ENCODE data around the gene FAF1. TPM values are rescaled to one million over a fixed set of nuclear protein-coding genes. Genes with fewer than 3 reads are reported as not detected.

The FAF1 gene
- total RNA-seq, 1 donor from 2014 or later = 54.3 TPM

DNA sequence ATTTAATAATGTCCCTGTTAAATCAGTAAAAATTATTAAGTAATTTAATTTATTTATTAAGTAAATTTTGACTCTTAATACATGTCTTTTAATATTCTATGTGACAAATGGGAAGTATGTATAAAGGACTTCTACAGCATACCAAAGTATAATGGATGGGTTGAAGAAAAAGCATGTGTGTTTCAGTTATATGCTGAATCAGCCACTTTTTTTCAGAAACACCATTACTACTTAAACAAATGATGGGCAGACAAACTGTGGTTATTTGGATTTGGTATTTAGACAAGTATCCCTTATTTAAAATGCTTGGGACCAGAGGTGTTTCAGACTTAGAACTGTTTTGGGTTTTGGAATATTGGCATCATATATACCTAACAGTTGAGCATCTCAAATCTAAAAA, 360.5 kb downstream of the FAF1 start:
- no peak for DNase-seq (ENCODE audit: low spot score)
- Mint-ChIP-seq H3K27me3 (ENCODE audit: unreplicated experiment) (no peaks in the 10 kb centered on the region), H3K36me3 (ENCODE audit: low read depth, unreplicated experiment) (peaks cover 3% of the 10 kb centered on the region), H3K4me1 (ENCODE audit: unreplicated experiment) (no peaks in the 10 kb centered on the region), H3K9me3 (ENCODE audit: unreplicated experiment) (no peaks in the 10 kb centered on the region), H3K27ac (ENCODE audit: unreplicated experiment) (no peak overlapping the region), H3K4me3 (ENCODE audit: unreplicated experiment) (no peak overlapping the region)
- TF ChIP-seq, protein P1, sequence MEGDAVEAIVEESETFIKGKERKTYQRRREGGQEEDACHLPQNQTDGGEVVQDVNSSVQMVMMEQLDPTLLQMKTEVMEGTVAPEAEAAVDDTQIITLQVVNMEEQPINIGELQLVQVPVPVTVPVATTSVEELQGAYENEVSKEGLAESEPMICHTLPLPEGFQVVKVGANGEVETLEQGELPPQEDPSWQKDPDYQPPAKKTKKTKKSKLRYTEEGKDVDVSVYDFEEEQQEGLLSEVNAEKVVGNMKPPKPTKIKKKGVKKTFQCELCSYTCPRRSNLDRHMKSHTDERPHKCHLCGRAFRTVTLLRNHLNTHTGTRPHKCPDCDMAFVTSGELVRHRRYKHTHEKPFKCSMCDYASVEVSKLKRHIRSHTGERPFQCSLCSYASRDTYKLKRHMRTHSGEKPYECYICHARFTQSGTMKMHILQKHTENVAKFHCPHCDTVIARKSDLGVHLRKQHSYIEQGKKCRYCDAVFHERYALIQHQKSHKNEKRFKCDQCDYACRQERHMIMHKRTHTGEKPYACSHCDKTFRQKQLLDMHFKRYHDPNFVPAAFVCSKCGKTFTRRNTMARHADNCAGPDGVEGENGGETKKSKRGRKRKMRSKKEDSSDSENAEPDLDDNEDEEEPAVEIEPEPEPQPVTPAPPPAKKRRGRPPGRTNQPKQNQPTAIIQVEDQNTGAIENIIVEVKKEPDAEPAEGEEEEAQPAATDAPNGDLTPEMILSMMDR (IDR thresholded peaks at IDR 0.05; ENCODE audit: unreplicated experiment) = no peak

DNA sequence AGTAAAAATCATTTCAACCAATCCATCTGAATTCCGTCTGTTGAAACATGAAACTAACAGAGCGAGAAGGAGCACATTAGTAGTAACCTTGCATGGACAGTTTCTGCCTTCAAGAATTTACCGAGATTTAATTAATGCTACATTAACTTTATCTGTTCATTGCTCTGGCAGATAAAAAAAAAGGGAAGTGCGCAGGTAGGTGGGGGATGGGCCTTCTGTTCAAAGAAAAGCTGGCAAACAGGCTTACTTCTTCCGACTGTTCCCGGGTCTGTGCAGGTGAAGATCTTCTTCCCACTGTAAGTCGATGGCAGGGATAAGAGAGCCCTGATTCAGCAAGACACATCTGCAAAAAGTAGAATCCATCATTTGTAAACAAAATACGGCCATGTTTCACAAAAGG, 364.2 kb downstream of the FAF1 start:
- Mint-ChIP-seq H3K27ac (ENCODE audit: unreplicated experiment) (no peak overlapping the region), H3K36me3 (ENCODE audit: low read depth, unreplicated experiment) (peaks cover 3% of the 10 kb centered on the region), H3K4me1 (ENCODE audit: unreplicated experiment) (no peaks in the 10 kb centered on the region), H3K4me3 (ENCODE audit: unreplicated experiment) (no peak overlapping the region), H3K9me3 (ENCODE audit: unreplicated experiment) (no peaks in the 10 kb centered on the region), H3K27me3 (ENCODE audit: unreplicated experiment) (no peaks in the 10 kb centered on the region)
- DNase-seq (ENCODE audit: low spot score) = no peak
- TF ChIP-seq, protein P1 (IDR thresholded peaks at IDR 0.05; ENCODE audit: unreplicated experiment) = no peak

DNA sequence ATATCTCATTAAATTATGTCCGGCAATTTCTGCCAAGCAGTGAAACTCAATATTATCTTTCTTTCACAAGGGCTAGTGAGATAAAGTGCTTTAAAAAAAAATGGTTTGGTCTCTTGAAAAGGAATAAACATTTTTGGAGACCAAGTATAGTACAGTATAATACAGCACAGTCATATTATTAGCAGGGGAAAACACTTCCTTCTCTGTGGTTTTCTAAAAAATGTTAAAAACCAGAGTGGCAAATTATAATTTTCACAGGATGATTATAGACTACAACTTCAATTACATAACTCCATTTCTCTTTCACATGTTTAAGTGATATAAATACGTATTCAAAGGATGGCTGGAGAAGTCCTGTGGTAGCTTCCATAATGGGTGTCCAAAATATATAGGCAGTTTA, 366.6 kb downstream of the FAF1 start:
- Mint-ChIP-seq H3K4me1 (ENCODE audit: unreplicated experiment) (no peaks in the 10 kb centered on the region), H3K36me3 (ENCODE audit: low read depth, unreplicated experiment) (peaks cover 7% of the 10 kb centered on the region), H3K27ac (ENCODE audit: unreplicated experiment) (no peak overlapping the region), H3K27me3 (ENCODE audit: unreplicated experiment) (peaks cover under 1% of the 10 kb centered on the region), H3K4me3 (ENCODE audit: unreplicated experiment) (no peak overlapping the region), H3K9me3 (ENCODE audit: unreplicated experiment) (no peaks in the 10 kb centered on the region)
- TF ChIP-seq, protein P1 (IDR thresholded peaks at IDR 0.05; ENCODE audit: unreplicated experiment) = no peak
- no peak for DNase-seq (ENCODE audit: low spot score)

DNA sequence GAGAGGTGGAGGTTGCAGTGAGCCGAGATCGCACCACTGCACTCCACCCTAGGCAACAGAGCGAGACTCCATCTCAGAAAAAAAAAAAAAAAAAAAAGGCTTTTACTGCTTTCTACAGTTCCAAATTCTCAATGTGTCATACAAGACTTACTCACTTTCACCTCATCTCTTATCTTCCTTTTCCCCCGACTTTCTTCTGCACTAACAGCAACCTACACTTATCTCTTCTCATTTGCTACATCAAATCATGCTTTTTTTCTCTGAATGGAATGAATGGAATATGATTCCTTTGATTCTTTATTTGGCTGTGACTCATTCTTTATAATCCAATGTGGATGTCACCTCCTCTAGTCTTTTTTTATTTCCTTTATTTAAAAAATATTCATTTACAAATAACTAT, 368.5 kb downstream of the FAF1 start:
- no peak overlapping the region for H3K4me3 Mint-ChIP-seq (ENCODE audit: unreplicated experiment)
- peaks cover 3% of the 10 kb centered on the region for H3K27me3 Mint-ChIP-seq (ENCODE audit: unreplicated experiment)
- no peak overlapping the region for H3K27ac Mint-ChIP-seq (ENCODE audit: unreplicated experiment)
- no peak for DNase-seq (ENCODE audit: low spot score)
- H3K4me1 Mint-ChIP-seq (ENCODE audit: unreplicated experiment) = peaks cover 2% of the 10 kb centered on the region
- TF ChIP-seq, protein P1 (IDR thresholded peaks at IDR 0.05; ENCODE audit: unreplicated experiment) = no peak
- H3K9me3 Mint-ChIP-seq (ENCODE audit: unreplicated experiment) = no peaks in the 10 kb centered on the region
- peaks cover 11% of the 10 kb centered on the region for H3K36me3 Mint-ChIP-seq (ENCODE audit: low read depth, unreplicated experiment)

DNA sequence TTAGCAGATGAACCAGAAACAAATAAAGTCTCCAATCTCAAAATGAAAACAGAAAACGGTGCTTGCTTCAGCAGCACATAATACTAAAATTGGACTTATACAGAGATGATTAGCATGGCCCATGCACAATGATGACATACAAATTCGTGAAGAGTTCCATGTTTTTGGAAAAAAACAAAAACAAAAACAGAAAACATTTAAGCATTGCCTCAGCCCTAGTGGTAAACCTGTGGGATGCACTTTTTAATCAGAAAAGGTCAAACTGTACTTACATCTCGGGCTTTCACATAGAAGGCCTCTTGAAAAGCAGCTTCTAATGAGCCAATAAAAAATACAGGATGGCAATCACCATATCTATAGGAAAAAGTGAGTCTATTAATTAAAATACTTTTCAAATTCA, 377.7 kb downstream of the FAF1 start:
- H3K27ac Mint-ChIP-seq (ENCODE audit: unreplicated experiment) = no peak overlapping the region
- TF ChIP-seq, protein P1 (IDR thresholded peaks at IDR 0.05; ENCODE audit: unreplicated experiment) = peak; percentile 40
- no peak for DNase-seq (ENCODE audit: low spot score)
- no peaks in the 10 kb centered on the region for H3K9me3 Mint-ChIP-seq (ENCODE audit: unreplicated experiment)
- no peaks in the 10 kb centered on the region for H3K36me3 Mint-ChIP-seq (ENCODE audit: low read depth, unreplicated experiment)
- no peak overlapping the region for H3K4me3 Mint-ChIP-seq (ENCODE audit: unreplicated experiment)
- no peaks in the 10 kb centered on the region for H3K27me3 Mint-ChIP-seq (ENCODE audit: unreplicated experiment)
- H3K4me1 Mint-ChIP-seq (ENCODE audit: unreplicated experiment) = no peaks in the 10 kb centered on the region

Data from endothelial cell (in vitro differentiated cells).